HUDEP-2 (cell line): ENCODE results near the gene TNK2.
"Not testable (repeated sequence)": the region's sequence is repeated elsewhere in the genome, so short reads cannot be mapped to it uniquely, and the experiment has no call there.

Experiments used
- DNase-seq, 76 experiments: peaks; one replicate each; lab custom pipeline; 2025; ENCODE audit not compliant: unreplicated experiment in 76 of 76; lab: John Stamatoyannopoulos, UW

Gene TNK2

DNA sequence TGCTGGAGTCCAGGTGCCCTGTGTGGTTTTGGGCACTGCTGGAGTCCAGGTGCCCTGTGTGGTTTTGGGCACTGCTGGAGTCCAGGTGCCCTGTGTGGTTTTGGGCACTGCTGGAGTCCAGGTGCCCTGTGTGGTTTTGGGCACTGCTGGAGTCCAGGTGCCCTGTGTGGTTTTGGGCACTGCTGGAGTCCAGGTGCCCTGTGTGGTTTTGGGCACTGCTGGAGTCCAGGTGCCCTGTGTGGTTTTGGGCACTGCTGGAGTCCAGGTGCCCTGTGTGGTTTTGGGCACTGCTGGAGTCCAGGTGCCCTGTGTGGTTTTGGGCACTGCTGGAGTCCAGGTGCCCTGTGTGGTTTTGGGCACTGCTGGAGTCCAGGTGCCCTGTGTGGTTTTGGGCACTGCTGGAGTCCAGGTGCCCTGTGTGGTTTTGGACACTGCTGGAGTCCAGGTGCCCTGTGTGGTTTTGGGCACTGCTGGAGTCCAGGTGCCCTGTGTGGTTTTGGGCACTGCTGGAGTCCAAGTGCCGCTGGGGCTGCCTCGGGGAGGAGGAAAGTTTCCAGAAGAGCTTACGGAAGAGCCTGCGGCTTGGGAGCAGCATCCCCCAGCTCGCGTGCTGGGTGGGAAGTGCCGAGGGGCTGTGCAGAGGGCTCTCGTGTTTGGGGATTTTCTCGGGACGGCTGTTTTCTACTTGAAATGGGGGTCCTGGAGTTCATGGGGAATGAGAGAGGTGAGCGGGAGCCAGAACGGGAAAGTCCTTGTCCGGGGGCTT is 83.7 kb downstream of the TNK2 start:
- DNase-seq = not testable (repeated sequence)

DNA sequence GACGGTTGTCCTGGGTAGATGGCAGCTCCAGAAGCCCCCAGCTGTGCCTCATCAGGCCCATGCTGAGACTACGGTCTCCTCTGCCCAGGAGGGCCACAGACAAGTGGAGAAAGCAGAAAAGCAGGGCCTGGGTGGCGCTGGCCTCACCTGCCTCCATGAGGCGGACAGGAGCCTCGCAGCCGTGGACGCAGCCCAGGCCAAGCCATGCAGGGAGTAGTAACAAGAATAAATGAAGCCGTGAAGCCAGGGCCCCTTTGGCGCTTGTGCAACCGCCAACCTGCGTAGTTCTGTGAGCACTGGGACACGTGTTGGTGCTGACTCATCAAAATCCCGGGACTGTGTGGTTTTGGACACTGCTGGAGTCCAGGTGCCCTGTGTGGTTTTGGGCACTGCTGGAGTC is 84.4 kb downstream of the TNK2 start:
- DNase-seq = no peak

DNA sequence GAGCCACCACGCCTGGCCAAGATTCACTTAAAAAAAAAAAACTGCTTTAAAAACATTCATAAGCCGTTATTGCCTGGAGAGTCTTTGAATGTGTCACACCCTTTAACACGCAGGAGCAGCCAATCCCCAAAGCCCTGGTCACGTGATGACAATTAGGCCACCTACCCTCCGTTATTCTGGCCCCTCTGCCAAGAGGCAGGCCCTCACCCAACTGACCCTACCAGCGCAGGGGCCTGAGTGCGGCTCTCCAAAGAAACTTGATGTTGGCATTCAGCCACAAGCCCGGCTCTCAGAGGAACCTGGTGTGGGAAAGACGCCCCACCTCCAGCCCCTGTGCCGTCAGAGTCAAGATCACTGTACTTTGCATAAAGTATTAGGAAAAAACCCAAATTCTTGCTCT is 85.1 kb downstream of the TNK2 start:
- DNase-seq = no peak

DNA sequence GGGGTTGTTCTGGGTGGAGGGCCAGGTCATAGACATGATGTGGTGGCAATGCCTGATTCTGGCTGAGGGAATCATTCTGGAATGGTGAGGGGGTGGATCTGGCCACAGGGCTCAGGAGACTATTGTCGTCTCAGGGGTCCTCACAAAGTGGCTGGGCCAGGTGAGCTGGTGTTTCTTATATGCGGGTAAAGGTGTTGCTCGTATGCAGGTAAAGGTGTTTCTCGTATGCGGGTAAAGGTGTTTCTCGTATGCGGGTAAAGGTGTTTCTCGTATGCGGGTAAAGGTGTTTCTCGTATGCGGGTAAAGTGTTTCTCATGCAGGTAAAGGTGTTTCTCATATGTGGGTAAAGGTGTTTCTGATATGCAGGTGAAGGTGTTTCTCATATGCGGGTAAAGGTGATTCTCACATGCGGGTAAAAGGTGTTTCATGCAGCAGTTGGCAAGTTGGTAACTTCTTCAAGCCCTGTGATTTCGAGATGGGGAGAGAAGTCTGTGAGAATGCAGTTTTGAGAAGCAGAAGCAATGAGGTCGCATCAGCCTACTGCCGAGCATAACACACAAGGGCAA is 86.1 kb downstream of the TNK2 start:
- no peak for DNase-seq

DNA sequence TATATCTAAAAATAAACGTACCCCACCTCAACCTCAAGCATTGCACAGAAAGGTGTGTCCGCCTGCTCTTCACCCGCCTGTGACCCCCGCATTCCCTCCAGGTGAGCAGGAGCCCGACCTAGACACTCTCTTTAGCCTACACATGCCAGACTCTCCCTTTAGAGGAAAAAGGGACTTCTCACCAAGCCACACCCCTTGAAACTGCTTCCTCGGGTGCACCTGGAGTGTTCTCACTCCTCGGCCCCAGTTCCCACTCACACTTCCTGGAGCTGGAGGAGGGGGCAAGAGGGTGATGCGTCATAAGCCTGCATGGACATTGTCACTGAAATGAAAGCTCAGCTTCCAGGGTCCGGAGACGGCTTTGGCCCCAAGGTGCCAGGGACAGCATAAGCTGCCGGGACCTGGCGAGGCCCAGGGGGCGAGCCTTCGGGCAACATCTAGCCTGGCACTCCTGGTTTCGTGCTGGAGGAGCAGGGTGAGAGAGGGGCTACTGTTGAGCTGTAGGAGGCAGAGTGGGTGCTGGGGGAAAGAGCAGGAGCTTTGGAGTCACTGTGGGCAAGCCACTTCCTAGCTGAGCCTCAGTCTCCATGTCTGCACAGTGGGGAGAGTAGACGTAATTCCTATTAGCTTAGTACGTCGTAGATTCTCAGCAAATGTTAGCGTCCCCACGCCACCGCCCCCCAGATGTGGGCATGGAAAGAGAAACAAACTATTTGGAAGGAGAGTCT is 86.8 kb downstream of the TNK2 start:
- no peak for DNase-seq

GRCh38 chr3:195820901-195821300 is 87.5 kb downstream of the TNK2 start:
- no peak for DNase-seq

DNA sequence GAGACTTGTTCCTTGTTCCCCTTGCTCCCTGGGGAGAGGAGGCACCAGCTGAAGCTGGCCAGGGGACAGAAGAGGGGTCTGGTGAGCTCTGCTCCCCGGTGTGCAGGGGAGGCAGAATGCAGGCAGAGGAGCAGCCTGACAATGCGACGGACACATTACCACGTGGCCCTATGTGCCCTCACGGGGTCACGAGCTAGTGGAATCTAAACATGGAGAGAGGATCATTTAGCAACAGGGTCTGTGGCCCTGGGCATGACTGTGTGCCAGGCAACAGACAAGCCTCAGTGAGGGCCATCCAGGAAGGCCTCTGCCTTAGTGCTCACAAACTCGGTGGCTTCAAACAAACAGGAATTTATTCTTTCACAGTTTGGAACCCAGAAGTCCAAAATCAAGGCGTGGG is 88.2 kb downstream of the TNK2 start:
- DNase-seq = no peak

- DNase-seq = no peak
Measured at GRCh38 chr3:195818301-195818700, 90.0 kb downstream of the TNK2 start.

DNA sequence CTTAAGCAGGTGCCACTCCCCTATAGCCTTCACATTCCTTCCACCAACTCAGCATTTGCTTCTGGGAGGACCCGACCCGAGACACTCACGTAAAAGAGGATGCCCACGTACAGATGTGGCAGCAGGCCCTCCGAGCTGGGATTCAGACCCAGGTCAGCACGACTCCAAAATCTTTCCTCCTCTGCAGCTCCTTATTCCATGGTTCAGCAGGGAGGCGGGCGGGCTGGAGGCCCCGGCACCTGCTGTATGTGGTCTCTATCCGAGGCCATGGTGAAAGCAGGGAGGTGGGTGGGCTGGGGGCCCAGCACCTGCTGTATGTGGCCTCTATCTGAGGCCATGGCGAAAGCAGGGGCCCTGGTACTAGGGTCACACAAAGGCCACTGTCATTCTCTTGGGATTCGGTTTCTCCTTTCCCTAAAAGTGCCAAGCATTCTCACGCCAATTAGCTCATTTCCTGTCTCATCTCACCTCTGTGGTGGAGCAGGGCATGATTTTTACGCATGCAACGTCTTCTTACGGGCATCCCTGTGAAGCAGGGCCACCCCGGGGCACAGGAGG is 90.7 kb downstream of the TNK2 start:
- DNase-seq = no peak

GRCh38 chr3:195816276-195816913 is 92.0 kb downstream of the TNK2 start:
- DNase-seq = not testable (repeated sequence)

GRCh38 chr3:195815169-195815771 is 93.1 kb downstream of the TNK2 start:
- DNase-seq = no peak

GRCh38 chr3:195813916-195814640 is 94.3 kb downstream of the TNK2 start:
- no peak for DNase-seq
